ENCODE data around the gene STRBP. TPM values are rescaled to one million over a fixed set of nuclear protein-coding genes. Genes with fewer than 3 reads are reported as not detected.
"Not testable (repeated sequence)": the region's sequence is repeated elsewhere in the genome, so short reads cannot be mapped to it uniquely, and the experiment has no call there.

The STRBP gene
- total and polyA plus RNA-seq, 2 of the 4 experiments (the other 2 are of a cell fraction) = 2.1 to 2.5 TPM

DNA sequence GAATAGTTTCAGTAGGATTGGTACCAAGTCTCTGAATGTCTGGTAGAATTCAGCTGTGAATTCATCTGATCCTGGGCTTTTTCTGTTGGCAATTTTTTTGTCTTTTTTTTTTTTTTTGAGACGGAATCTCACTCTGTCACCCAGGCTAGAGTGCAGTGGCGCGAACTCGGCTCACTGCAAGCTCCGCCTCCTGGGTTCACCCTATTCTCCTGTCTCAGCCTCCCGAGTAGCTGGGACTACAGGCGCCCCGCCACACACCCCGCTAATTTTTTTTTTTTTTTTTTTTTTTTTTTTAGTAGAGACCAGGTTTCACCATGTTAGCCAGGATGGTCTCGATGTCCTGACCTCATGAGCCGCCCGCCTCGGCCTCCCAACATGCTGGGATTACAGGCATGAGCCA lies 67.9 kb downstream of the STRBP start:
- H2AFZ ChIP-seq (replicated peaks; ENCODE audit: low read length, poor library complexity); H4K8ac ChIP-seq (ENCODE audit: low read depth in 2 of 2, low read length in 2 of 2); H3K9me3 ChIP-seq (ENCODE audit: control insufficient read depth, insufficient read depth, low read length); H3K23ac ChIP-seq (ENCODE audit: low read depth, low read length); H3K9ac ChIP-seq (ENCODE audit: low read depth, low read length); H3K18ac ChIP-seq (ENCODE audit: low read depth, low read length); H3K14ac ChIP-seq (replicated peaks; ENCODE audit: low read depth, low read length); H3K9me1 ChIP-seq (ENCODE audit: insufficient read depth, low read length); dilution Hi-C loops (cut with HindIII; ENCODE audit: low sequenced_read_pairs, unreplicated experiment); DNase-seq; H4K5ac ChIP-seq (ENCODE audit: low read depth, low read length); H3K4ac ChIP-seq (ENCODE audit: low read depth, low read length); POLR2A ChIA-PET (ENCODE audit: unreplicated experiment); in situ Hi-C loops (cut with MboI; ENCODE audit: low sequenced_read_pairs); H2BK15ac ChIP-seq (ENCODE audit: low read depth, low read length); H3K4me2 ChIP-seq (ENCODE audit: low read depth, low read length); intact Hi-C loops (cut with micrococcal nuclease); H2AK9ac ChIP-seq (replicated peaks; ENCODE audit: low read depth, low read length, poor library complexity); H3K56ac ChIP-seq (ENCODE audit: extremely low read depth, insufficient read depth, low read length); H2BK20ac ChIP-seq (ENCODE audit: low read depth, low read length); H3K4me1 ChIP-seq (ENCODE audit: control insufficient read depth, insufficient read depth, low read length); H4K91ac ChIP-seq (ENCODE audit: insufficient read depth, low read depth, low read length); ATAC-seq (ENCODE audit: low read depth); H3K79me1 ChIP-seq (ENCODE audit: low read depth in 1 of 2, low read length in 2 of 2); H2BK5ac ChIP-seq (ENCODE audit: low read depth, low read length, poor library complexity, severe bottlenecking); H4K20me1 ChIP-seq (ENCODE audit: insufficient read depth, low read length); H2BK120ac ChIP-seq (ENCODE audit: low read depth, low read length); H3K4me3 ChIP-seq (ENCODE audit: insufficient read depth, low read depth, low read length); H3K27me3 ChIP-seq (ENCODE audit: control insufficient read depth, insufficient read depth, low read length); H3K36me3 ChIP-seq (ENCODE audit: control insufficient read depth, insufficient read depth, low read length); BruUV-seq (replicated peaks); H2AK5ac ChIP-seq (ENCODE audit: low read depth, low read length); H3K27ac ChIP-seq (ENCODE audit: insufficient read depth, low read length): not testable (repeated sequence)
- WGBS, 2 experiments (ENCODE audit: extremely low coverage in 2 of 2, insufficient read length in 1 of 2) = no CpG with 5 or more reads among the region's 13 CpGs
- CTCF ChIA-PET = interaction anchor here (0.6 kb wide), 1 partner anchor 98 kb away, joined by 3 read pairs; no protein-coding TSS in a partner anchor

All from IMR-90 (cell line).